Osteoblast (primary cell): ENCODE data around the gene BRD7. TPM values are rescaled to one million over a fixed set of nuclear protein-coding genes. Genes with fewer than 3 reads are reported as not detected.

ENCODE experiments used
- DNase-seq: peaks from one replicate; pipeline ENCODE4 v3.0.0; 2011; ENCODE audit warnings: low spot score, mixed read lengths; ENCODE audit not compliant: insufficient read length; ENCODE audit errors: missing footprints
- H2AFZ ChIP-seq: 2 replicates; pipeline ENCODE4 v1.6.0; 2011; ENCODE audit warnings: mild to moderate bottlenecking, low read length
- H3K27ac ChIP-seq: 2 replicates; pipeline ENCODE4 v1.5.1; 2011; ENCODE audit warnings: mild to moderate bottlenecking, low read depth, low read length, moderate library complexity
- H3K27me3 ChIP-seq: 2 replicates; pipeline ENCODE4 v1.6.0; 2012; ENCODE audit warnings: mild to moderate bottlenecking, control low read depth, inconsistent platforms, low read length, moderate library complexity; ENCODE audit not compliant: insufficient read depth
- H3K36me3 ChIP-seq: 2 replicates; pipeline ENCODE4 v1.5.1; 2011; ENCODE audit warnings: mild to moderate bottlenecking, low read length, control low read depth, moderate library complexity; ENCODE audit not compliant: insufficient read depth
- H3K4me1 ChIP-seq: 2 replicates; pipeline ENCODE4 v1.5.1; 2011; ENCODE audit warnings: mild to moderate bottlenecking, low read length, control low read depth, moderate library complexity; ENCODE audit not compliant: insufficient read depth
- H3K4me2 ChIP-seq: 2 replicates; pipeline ENCODE4 v1.6.0; 2011; ENCODE audit warnings: mild to moderate bottlenecking, low read length; ENCODE audit not compliant: insufficient read depth
- H3K4me3 ChIP-seq: fragments of 200-600 bp; sonication (generic); 3 replicates; pipeline ENCODE4 v1.5.1; 2012; ENCODE audit warnings: mild to moderate bottlenecking, low read length, inconsistent platforms; ENCODE audit not compliant: insufficient read depth
- H3K79me2 ChIP-seq: 2 replicates; pipeline ENCODE4 v1.6.0; 2012; ENCODE audit warnings: mild to moderate bottlenecking, low read length, control low read depth, inconsistent platforms; ENCODE audit not compliant: insufficient read depth
- H3K9me3 ChIP-seq: 2 replicates; pipeline ENCODE4 v1.5.1; 2011; ENCODE audit warnings: low read depth, low read length, control low read depth
- H4K20me1 ChIP-seq: 2 replicates; pipeline ENCODE4 v1.6.0; 2012; ENCODE audit warnings: mild to moderate bottlenecking, low read length, control low read depth; ENCODE audit not compliant: insufficient read depth
- CTCF ChIP-seq: IDR thresholded peaks from 2 replicates; pipeline ENCODE4 v1.5.1; 2011; ENCODE audit warnings: mild to moderate bottlenecking, low read depth, low read length, moderate library complexity; ENCODE audit errors: extremely low read depth
- total RNA-seq: library from RNA; depleted of rRNA; stranded (reverse); fragments of >200 nt; gene quantifications from 2 replicates; pipeline ENCODE4 v1.2.3, GENCODE V29; 2012

The BRD7 gene
- total RNA-seq, 1 donor = 22.8 TPM

GRCh38 chr16:50309527-50310307, 59.1 kb downstream of the BRD7 start:
- no peaks in the 10 kb centered on the region for H3K79me2 ChIP-seq
- TF ChIP-seq CTCF = no peak
- peaks cover 2% of the 10 kb centered on the region for H4K20me1 ChIP-seq
- H3K4me1 ChIP-seq = peaks cover 12% of the 10 kb centered on the region
- H2AFZ ChIP-seq = no peak overlapping the region
- no peak overlapping the region for H3K4me3 ChIP-seq
- H3K4me2 ChIP-seq = no peak overlapping the region
- no peaks in the 10 kb centered on the region for H3K27me3 ChIP-seq
- H3K9me3 ChIP-seq = no peaks in the 10 kb centered on the region
- no peak overlapping the region for H3K27ac ChIP-seq
- peak; percentile 83 for DNase-seq
- H3K36me3 ChIP-seq = peaks cover 39% of the 10 kb centered on the region

GRCh38 chr16:50309156-50309526, 59.6 kb downstream of the BRD7 start:
- DNase-seq = peak; percentile 41
- H3K36me3 ChIP-seq = peaks cover 37% of the 10 kb centered on the region
- TF ChIP-seq CTCF = no peak

GRCh38 chr16:50308237-50308965, 60.4 kb downstream of the BRD7 start:
- no peaks in the 10 kb centered on the region for H3K9me3 ChIP-seq
- peaks cover 25% of the 10 kb centered on the region for H3K4me1 ChIP-seq
- no peak overlapping the region for H3K4me2 ChIP-seq
- no peak for TF ChIP-seq CTCF
- no peak overlapping the region for H3K27ac ChIP-seq
- no peak overlapping the region for H2AFZ ChIP-seq
- no peak overlapping the region for H3K4me3 ChIP-seq
- peak; percentile 54 for DNase-seq
- peaks cover 30% of the 10 kb centered on the region for H3K36me3 ChIP-seq
- no peaks in the 10 kb centered on the region for H3K27me3 ChIP-seq
- H3K79me2 ChIP-seq = no peaks in the 10 kb centered on the region
- H4K20me1 ChIP-seq = peaks cover 2% of the 10 kb centered on the region

More at GRCh38 chr16:50309156-50309526, 59.6 kb downstream of the BRD7 start:
- Histone ChIP-seq H3K4me1 (peaks cover 18% of the 10 kb centered on the region), H3K4me3 (no peak overlapping the region), H2AFZ (no peak overlapping the region), H3K27me3 (no peaks in the 10 kb centered on the region), H3K9me3 (no peaks in the 10 kb centered on the region), H3K79me2 (no peaks in the 10 kb centered on the region), H3K27ac (no peak overlapping the region), H4K20me1 (peaks cover 2% of the 10 kb centered on the region), H3K4me2 (no peak overlapping the region)

- peaks cover 2% of the 10 kb centered on the region for H4K20me1 ChIP-seq
- peaks cover 45% of the 10 kb centered on the region for H3K4me1 ChIP-seq
- no peak overlapping the region for H2AFZ ChIP-seq
- H3K4me3 ChIP-seq = no peak overlapping the region
- no peak overlapping the region for H3K4me2 ChIP-seq
- no peak overlapping the region for H3K27ac ChIP-seq
- peaks cover 20% of the 10 kb centered on the region for H3K36me3 ChIP-seq
- no peaks in the 10 kb centered on the region for H3K79me2 ChIP-seq
- peak; percentile 45 for DNase-seq
- H3K27me3 ChIP-seq = no peaks in the 10 kb centered on the region
- no peak for TF ChIP-seq CTCF
- no peaks in the 10 kb centered on the region for H3K9me3 ChIP-seq
These were observed 62.5 kb downstream of the BRD7 start for GRCh38 chr16:50306287-50306686.
